ENCODE data around the gene SYNE3. TPM values are rescaled to one million over a fixed set of nuclear protein-coding genes. Genes with fewer than 3 reads are reported as not detected.

Gene SYNE3
- total and polyA plus RNA-seq, 2 donors (not counting 1 experiment from before 2014, with no cell fraction given) = 17.8 to 76.1 TPM

- H3K4me1 ChIP-seq (ENCODE audit: control insufficient read depth in 2 of 2, insufficient read depth in 2 of 2, low read length in 2 of 2) = peaks cover 13 to 24% of the 10 kb centered on the region in 2 donors
- Mint-ChIP-seq H3K9me3 (ENCODE audit: insufficient read depth) (no peaks in the 10 kb centered on the region), H3K4me3 (no peak overlapping the region), H3K27me3 (no peaks in the 10 kb centered on the region), H3K4me1 (peaks cover 39% of the 10 kb centered on the region), H3K27ac (peak overlapping the region; percentile 1)
- no peaks in the 10 kb centered on the region for H3K27me3 ChIP-seq (replicated peaks in 1 of 4; ENCODE audit: control extremely low read depth in 1 of 4, control insufficient read depth in 3 of 4, insufficient read depth in 4 of 4, low read length in 3 of 4)
- CTCF ChIA-PET = interaction anchor here (1.6 to 7.3 kb wide), 2 partner anchors 51 to 87 kb away, joined by 4 to 65 read pairs; no protein-coding TSS in a partner anchor
- TF ChIP-seq EZH2 (IDR thresholded peaks at IDR 0.05; ENCODE audit: borderline replicate concordance, insufficient read depth, low read depth, low read length, poor library complexity, severe bottlenecking) (no peak), CTCF (IDR thresholded peaks at IDR 0.05) (no peak)
- intact Hi-C loops (cut with micrococcal nuclease) = loop anchor here (5.0 to 10.0 kb wide), 3 partner anchors 203 to 1264 kb away; partner anchors contain the start of gene VRK1
- no peak overlapping the region for H3K27ac ChIP-seq (ENCODE audit: low read length in 2 of 2)
- no peaks in the 10 kb centered on the region for H3K9me3 ChIP-seq (ENCODE audit: control extremely low read depth in 1 of 3, control insufficient read depth in 2 of 3, insufficient read depth in 1 of 3, low read length in 2 of 3)
- POLR2A ChIA-PET = no interaction called here
- 88% methylated on average over 6 of the region's 13 CpGs for WGBS (ENCODE audit: insufficient coverage)
- no peak overlapping the region for H3K4me3 ChIP-seq (ENCODE audit: control extremely low read depth in 1 of 5, extremely low read depth in 1 of 5, insufficient read depth in 1 of 5, low read depth in 2 of 5, low read length in 4 of 5)
- H3K36me3 ChIP-seq (replicated peaks in 1 of 2; ENCODE audit: control extremely low read depth in 1 of 2, control insufficient read depth in 1 of 2, extremely low read depth in 1 of 2, insufficient read depth in 2 of 2, low read length in 1 of 2) = peaks cover 0 to 11% of the 10 kb centered on the region in 2 experiments
- no peak overlapping the region for H2AFZ ChIP-seq (ENCODE audit: insufficient read depth, low read depth, low read length, poor library complexity, severe bottlenecking)
- H3K4me2 ChIP-seq (replicated peaks; ENCODE audit: low read depth, low read length, poor library complexity, severe bottlenecking) = no peak overlapping the region
- no peak overlapping the region for H3K9ac ChIP-seq (ENCODE audit: low read length)
- DNase-seq = no peak
- ATAC-seq (ENCODE audit: low read depth) = no peak
- H4K20me1 ChIP-seq (ENCODE audit: control insufficient read depth, insufficient read depth, low read length, poor library complexity, severe bottlenecking) = peaks cover 6% of the 10 kb centered on the region
- peaks cover 53% of the 10 kb centered on the region for H3K79me2 ChIP-seq (ENCODE audit: control insufficient read depth, insufficient read depth, low read length)
These were observed 14.2 kb upstream of the SYNE3 start for GRCh38 chr14:95530473-95531276.

GRCh38 chr14:95529216-95529615 is 12.8 kb upstream of the SYNE3 start:
- DNase-seq (no peak), ATAC-seq (ENCODE audit: low read depth) (no peak)
- H3K27ac Mint-ChIP-seq = no peak overlapping the region
- H3K9me3 Mint-ChIP-seq (ENCODE audit: insufficient read depth) = no peaks in the 10 kb centered on the region
- H3K4me1 ChIP-seq (ENCODE audit: control insufficient read depth in 2 of 2, insufficient read depth in 2 of 2, low read length in 2 of 2) = peaks cover 16 to 21% of the 10 kb centered on the region in 2 donors
- no peak overlapping the region for H2AFZ ChIP-seq (ENCODE audit: insufficient read depth, low read depth, low read length, poor library complexity, severe bottlenecking)
- intact Hi-C loops (cut with micrococcal nuclease) = no loop called here
- WGBS (ENCODE audit: insufficient coverage) = 100% methylated on average over 5 of the region's 7 CpGs
- no peak overlapping the region for H3K4me3 ChIP-seq (ENCODE audit: control extremely low read depth in 1 of 5, extremely low read depth in 1 of 5, insufficient read depth in 1 of 5, low read depth in 2 of 5, low read length in 4 of 5)
- H3K4me2 ChIP-seq (replicated peaks; ENCODE audit: low read depth, low read length, poor library complexity, severe bottlenecking) = no peak overlapping the region
- peaks cover 46% of the 10 kb centered on the region for H3K79me2 ChIP-seq (ENCODE audit: control insufficient read depth, insufficient read depth, low read length)
- no peaks in the 10 kb centered on the region for H3K9me3 ChIP-seq (ENCODE audit: control extremely low read depth in 1 of 3, control insufficient read depth in 2 of 3, insufficient read depth in 1 of 3, low read length in 2 of 3)
- no peaks in the 10 kb centered on the region for H3K27me3 ChIP-seq (replicated peaks in 1 of 4; ENCODE audit: control extremely low read depth in 1 of 4, control insufficient read depth in 3 of 4, insufficient read depth in 4 of 4, low read length in 3 of 4)
- POLR2A ChIA-PET = no interaction called here
- peaks cover 36% of the 10 kb centered on the region for H3K4me1 Mint-ChIP-seq
- CTCF ChIA-PET = interaction anchor here (0.7 to 6.2 kb wide), 12 partner anchors 10 to 388 kb away, joined by 3 to 204 read pairs (median 7); no protein-coding TSS in a partner anchor
- no peak overlapping the region for H3K4me3 Mint-ChIP-seq
- no peak for TF ChIP-seq CTCF (IDR thresholded peaks at IDR 0.05)
- no peak for TF ChIP-seq EZH2 (IDR thresholded peaks at IDR 0.05; ENCODE audit: borderline replicate concordance, insufficient read depth, low read depth, low read length, poor library complexity, severe bottlenecking)
- no peaks in the 10 kb centered on the region for H4K20me1 ChIP-seq (ENCODE audit: control insufficient read depth, insufficient read depth, low read length, poor library complexity, severe bottlenecking)
- no peaks in the 10 kb centered on the region for H3K27me3 Mint-ChIP-seq
- H3K9ac ChIP-seq (ENCODE audit: low read length) = no peak overlapping the region
- H3K27ac ChIP-seq (ENCODE audit: low read length in 2 of 2) = no peak overlapping the region
- peaks cover 0 to 11% of the 10 kb centered on the region in 2 experiments for H3K36me3 ChIP-seq (replicated peaks in 1 of 2; ENCODE audit: control extremely low read depth in 1 of 2, control insufficient read depth in 1 of 2, extremely low read depth in 1 of 2, insufficient read depth in 2 of 2, low read length in 1 of 2)

All from B cell (primary cell).